Tibial artery (tissue), 4 donors: ENCODE measurements around the gene KASH5.

Source experiments
- DNase-seq, 2 donors: peaks; one replicate each; pipeline ENCODE4 v3.0.0-alpha.2; 2019
- H3K27ac ChIP-seq, 2 donors: fragments of 200-600 bp; sonication (generic) in 1 of 2; 1 replicate in 1 of 2; 2 replicates in 1 of 2; pipeline ENCODE4 v1.5.1; 2018 to 2019; ENCODE audit warnings: mild to moderate bottlenecking in 1 of 2
- H3K27me3 ChIP-seq, 2 donors: fragments of 200-600 bp; sonication (generic) in 1 of 2; one replicate each; pipeline versions ENCODE4 v1.5.1 to v1.6.0; 2016 to 2019
- H3K36me3 ChIP-seq, 3 donors: fragments of 200-600 bp; sonication (generic) in 2 of 3; one replicate each; pipeline ENCODE4 v1.5.1; 2016 to 2019; ENCODE audit warnings: mild to moderate bottlenecking in 2 of 3
- H3K4me1 ChIP-seq, 4 donors: fragments of 200-600 bp; sonication (generic) in 2 of 4; 1 replicate in 3 of 4; 2 replicates in 1 of 4; pipeline ENCODE4 v1.5.1; 2016 to 2019
- H3K4me3 ChIP-seq, 2 donors: fragments of 200-600 bp; sonication (generic) in 1 of 2; 1 replicate in 1 of 2; 2 replicates in 1 of 2; pipeline ENCODE4 v1.5.1; 2018 to 2019; ENCODE audit warnings: mild to moderate bottlenecking in 2 of 2
- H3K9me3 ChIP-seq, 3 donors: fragments of 200-600 bp; sonication (generic) in 1 of 3; one replicate each; pipeline ENCODE4 v1.5.1; 2016 to 2019
- intact Hi-C: fragments of 100-400 bp; cut with DNase I; formaldehyde crosslinking; loops from one replicate; pipeline ENCODE4 v1.15.0; 2023; ENCODE audit warnings: low total_unique reads
- TF ChIP-seq, protein P1 (sequence below), 2 experiments: fragments of 200-600 bp in 1 of 2; fragments of 450-650 bp in 1 of 2; IDR thresholded peaks; one replicate each; pipeline ENCODE4 v1.5.1; 2017 to 2019; ENCODE audit warnings: antibody characterized with exemption in 2 of 2, mild to moderate bottlenecking in 1 of 2, moderate library complexity in 1 of 2

The KASH5 gene, protein sequence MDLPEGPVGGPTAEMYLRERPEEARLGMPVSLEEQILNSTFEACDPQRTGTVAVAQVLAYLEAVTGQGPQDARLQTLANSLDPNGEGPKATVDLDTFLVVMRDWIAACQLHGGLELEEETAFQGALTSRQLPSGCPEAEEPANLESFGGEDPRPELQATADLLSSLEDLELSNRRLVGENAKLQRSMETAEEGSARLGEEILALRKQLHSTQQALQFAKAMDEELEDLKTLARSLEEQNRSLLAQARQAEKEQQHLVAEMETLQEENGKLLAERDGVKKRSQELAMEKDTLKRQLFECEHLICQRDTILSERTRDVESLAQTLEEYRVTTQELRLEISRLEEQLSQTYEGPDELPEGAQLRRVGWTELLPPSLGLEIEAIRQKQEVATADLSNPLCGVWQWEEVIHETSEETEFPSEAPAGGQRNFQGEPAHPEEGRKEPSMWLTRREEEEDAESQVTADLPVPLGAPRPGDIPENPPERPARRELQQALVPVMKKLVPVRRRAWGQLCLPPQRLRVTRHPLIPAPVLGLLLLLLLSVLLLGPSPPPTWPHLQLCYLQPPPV

DNA sequence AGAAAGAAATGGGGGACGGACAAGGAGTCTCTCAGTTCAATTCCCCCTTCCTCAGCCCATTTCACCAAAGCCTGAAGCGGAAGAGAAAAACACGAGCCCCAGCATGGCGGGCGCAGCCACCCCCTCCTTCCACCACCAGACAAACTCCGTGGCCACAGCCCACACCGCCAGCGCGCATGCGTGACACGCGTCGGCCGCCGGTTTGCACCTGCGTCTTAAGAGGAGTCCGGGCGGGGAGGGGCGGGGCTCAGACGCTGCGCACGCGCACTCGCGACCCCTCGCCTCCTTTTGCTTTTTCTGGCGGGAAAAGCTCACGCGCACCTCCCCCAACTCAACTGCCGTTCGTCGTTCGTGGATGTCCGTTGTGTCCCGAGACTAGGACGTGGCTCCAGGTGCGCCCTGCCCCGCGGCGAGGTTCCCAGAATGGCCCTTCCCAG, at the start of gene KASH5:
Gene KASH5 (plus strand): TSS at position 314 of the 437 bp plus-strand sequence. CDS start 2,635 bp downstream, outside the sequence.
- H3K9me3 ChIP-seq: peaks cover 0 to under 1% (median 0%) of the 10 kb centered on the region in 3 donors
- peak; percentile 49 to 88 for DNase-seq
- H3K36me3 ChIP-seq: no peaks in the 10 kb centered on the region
- H3K27me3 ChIP-seq: peaks cover 0 to 40% of the 10 kb centered on the region in 2 donors
- intact Hi-C loops: no loop called here
- TF ChIP-seq, protein P1, sequence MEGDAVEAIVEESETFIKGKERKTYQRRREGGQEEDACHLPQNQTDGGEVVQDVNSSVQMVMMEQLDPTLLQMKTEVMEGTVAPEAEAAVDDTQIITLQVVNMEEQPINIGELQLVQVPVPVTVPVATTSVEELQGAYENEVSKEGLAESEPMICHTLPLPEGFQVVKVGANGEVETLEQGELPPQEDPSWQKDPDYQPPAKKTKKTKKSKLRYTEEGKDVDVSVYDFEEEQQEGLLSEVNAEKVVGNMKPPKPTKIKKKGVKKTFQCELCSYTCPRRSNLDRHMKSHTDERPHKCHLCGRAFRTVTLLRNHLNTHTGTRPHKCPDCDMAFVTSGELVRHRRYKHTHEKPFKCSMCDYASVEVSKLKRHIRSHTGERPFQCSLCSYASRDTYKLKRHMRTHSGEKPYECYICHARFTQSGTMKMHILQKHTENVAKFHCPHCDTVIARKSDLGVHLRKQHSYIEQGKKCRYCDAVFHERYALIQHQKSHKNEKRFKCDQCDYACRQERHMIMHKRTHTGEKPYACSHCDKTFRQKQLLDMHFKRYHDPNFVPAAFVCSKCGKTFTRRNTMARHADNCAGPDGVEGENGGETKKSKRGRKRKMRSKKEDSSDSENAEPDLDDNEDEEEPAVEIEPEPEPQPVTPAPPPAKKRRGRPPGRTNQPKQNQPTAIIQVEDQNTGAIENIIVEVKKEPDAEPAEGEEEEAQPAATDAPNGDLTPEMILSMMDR (IDR thresholded peaks at IDR 0.05): no peak
- no peaks in the 10 kb centered on the region for H3K4me1 ChIP-seq
- peak within 1 kb of the TSS; percentile 22 to 31 for H3K4me3 ChIP-seq
- H3K27ac ChIP-seq: no peak within 1 kb of the TSS

DNA sequence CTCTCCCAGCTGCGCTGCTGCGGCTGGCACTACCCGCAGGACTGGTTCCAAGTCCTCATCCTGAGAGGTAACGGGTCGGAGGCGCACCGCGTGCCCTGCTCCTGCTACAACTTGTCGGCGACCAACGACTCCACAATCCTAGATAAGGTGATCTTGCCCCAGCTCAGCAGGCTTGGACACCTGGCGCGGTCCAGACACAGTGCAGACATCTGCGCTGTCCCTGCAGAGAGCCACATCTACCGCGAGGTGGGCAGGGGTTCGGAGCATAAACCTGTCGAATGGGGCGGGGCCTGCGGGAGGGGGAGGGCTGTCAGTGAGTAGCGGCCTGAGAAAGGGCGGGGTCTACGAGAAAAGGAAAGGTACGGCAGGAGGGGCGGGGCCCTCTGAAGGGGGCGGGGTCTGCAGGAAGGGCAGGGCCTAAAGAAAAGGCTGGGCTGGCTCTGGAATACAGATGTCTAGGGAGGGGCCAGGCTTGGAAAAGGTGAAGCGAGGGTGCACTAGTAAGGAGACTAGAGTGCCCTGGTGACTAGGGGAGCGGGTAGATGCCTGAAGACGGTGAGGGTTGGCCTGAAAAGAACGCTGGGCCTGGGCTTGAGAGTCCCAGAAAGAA, 49.3 kb upstream of the KASH5 start:
- DNase-seq: peak; percentile 58 to 90
- H3K36me3 ChIP-seq: peaks cover 27 to 45% (median 28%) of the 10 kb centered on the region in 3 donors
- intact Hi-C loops: no loop called here
- H3K9me3 ChIP-seq: no peaks in the 10 kb centered on the region
- peak overlapping the region; percentile 85 to 96 for H3K27ac ChIP-seq
- H3K27me3 ChIP-seq: no peaks in the 10 kb centered on the region
- H3K4me1 ChIP-seq: peaks cover 0 to 30% (median 18%) of the 10 kb centered on the region in 4 donors
- TF ChIP-seq, protein P1 (IDR thresholded peaks at IDR 0.05): no peak
- peak overlapping the region; percentile 52 to 77 for H3K4me3 ChIP-seq

DNA sequence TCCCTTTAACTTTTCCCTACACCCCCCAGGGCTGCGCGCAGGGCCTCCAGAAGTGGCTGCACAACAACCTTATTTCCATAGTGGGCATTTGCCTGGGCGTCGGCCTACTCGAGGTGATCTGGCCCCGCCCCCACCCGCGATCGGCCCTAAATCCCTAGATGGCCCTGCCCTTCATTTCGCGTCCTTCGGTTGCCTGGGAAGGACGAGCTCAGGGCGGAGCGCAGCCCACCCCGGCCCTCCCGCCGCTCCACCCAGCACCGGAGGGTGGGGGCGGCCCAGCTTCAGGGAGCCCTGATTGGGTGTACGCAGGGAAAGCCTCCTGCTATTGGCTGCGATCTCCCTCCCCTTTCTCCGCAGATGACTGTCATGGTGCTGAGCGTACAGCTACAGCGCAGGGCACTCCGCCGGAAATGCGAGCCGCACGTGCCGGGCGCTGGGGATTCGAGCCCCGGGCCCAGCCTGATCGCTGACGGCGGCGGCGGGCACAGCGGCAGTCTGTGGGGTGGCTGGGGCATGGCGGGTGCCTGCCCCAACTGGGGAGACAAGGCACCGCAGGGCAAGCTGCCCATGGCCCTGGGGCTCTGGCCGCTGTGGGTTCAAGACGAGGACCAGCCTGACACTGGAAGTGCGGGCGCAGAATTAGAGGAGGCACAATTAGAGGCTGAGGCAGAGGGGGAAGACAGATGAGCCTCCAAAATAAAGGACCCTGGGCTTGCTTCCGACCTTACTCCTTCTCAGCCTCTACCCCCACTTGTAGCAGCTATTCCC, 48.6 kb upstream of the KASH5 start:
- intact Hi-C loops: loop anchor here (10.0 kb wide), 1 partner anchor 75 kb away; no protein-coding TSS in a partner anchor
- DNase-seq: peak; percentile 91 to 97
- Histone ChIP-seq H3K27ac (peak overlapping the region; percentile 85 to 96), H3K4me1 (peaks cover 0 to 30% (median 18%) of the 10 kb centered on the region in 4 donors), H3K4me3 (peak overlapping the region; percentile 52 to 77), H3K36me3 (peaks cover 32 to 52% (median 34%) of the 10 kb centered on the region in 3 donors), H3K27me3 (no peaks in the 10 kb centered on the region), H3K9me3 (no peaks in the 10 kb centered on the region)
- TF ChIP-seq, protein P1 (IDR thresholded peaks at IDR 0.05): no peak

DNA sequence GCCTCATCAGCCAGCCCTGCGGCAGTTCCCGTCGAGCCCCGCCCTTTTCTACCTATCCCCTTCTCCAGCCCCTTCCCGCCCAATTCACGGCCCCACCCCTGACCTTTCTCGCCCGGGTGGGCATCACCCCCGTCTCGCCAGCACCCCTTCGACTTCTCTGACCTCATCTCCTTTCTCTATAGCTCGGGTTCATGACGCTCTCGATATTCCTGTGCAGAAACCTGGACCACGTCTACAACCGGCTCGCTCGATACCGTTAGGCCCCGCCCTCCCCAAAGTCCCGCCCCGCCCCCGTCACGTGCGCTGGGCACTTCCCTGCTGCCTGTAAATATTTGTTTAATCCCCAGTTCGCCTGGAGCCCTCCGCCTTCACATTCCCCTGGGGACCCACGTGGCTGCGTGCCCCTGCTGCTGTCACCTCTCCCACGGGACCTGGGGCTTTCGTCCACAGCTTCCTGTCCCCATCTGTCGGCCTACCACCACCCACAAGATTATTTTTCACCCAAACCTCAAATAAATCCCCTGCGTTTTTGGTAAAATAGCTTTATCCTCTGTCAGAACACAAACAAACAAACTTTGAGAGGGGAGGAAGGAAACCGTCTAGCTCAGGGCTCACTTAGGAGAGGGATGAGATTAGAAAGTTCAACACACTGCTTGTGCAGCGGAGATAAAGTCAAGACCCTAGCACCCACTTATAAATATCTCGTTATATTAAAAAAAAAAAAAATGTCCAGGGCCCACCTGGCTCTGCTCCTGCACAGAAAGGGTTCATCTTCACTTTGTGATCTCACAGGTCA, 47.8 kb upstream of the KASH5 start:
- H3K36me3 ChIP-seq: peaks cover 40 to 53% (median 42%) of the 10 kb centered on the region in 3 donors
- H3K27ac ChIP-seq: peak overlapping the region; percentile 85 to 96
- intact Hi-C loops: loop anchor here (10.0 kb wide), 1 partner anchor 75 kb away; no protein-coding TSS in a partner anchor
- no peaks in the 10 kb centered on the region for H3K9me3 ChIP-seq
- H3K4me3 ChIP-seq: peak overlapping the region; percentile 52 to 77
- no peaks in the 10 kb centered on the region for H3K27me3 ChIP-seq
- TF ChIP-seq, protein P1 (IDR thresholded peaks at IDR 0.05): no peak
- peaks cover 0 to 30% (median 18%) of the 10 kb centered on the region in 4 donors for H3K4me1 ChIP-seq
- DNase-seq: peak; percentile 80 to 97
